ENCODE data around the gene GDF9. TPM values are rescaled to one million over a fixed set of nuclear protein-coding genes. Genes with fewer than 3 reads are reported as not detected.

Gene GDF9
- total RNA-seq, 6 donors from 2014 or later, result 0.23 to 1.1 (median 0.66) TPM; not detected in 2

GRCh38 chr5:132884548-132884947, 18.3 kb upstream of the GDF9 start:
- peaks cover 0 to 4% (median 0%) of the 10 kb centered on the region in 4 donors for H3K4me1 ChIP-seq
- no peak overlapping the region for H3K4me3 ChIP-seq
- H3K27me3 ChIP-seq, result no peaks in the 10 kb centered on the region
- ATAC-seq (ENCODE audit: low FRiP score in 2 of 2), result no peak
- TF ChIP-seq CTCF (IDR thresholded peaks at IDR 0.05), result no peak
- no peak for TF ChIP-seq POLR2A (IDR thresholded peaks at IDR 0.05)
- TF ChIP-seq EP300 (IDR thresholded peaks at IDR 0.05), result no peak
- H3K36me3 ChIP-seq, result peaks cover 41 to 98% (median 70%) of the 10 kb centered on the region in 4 donors
- H3K27ac ChIP-seq, result no peak overlapping the region
- 86 to 88% methylated on average over 2 of the region's 2 CpGs for WGBS, 2 donors
- no peaks in the 10 kb centered on the region for H3K9me3 ChIP-seq
- DNase-seq, result no peak

GRCh38 chr5:132883261-132883834, 17.1 kb upstream of the GDF9 start:
- WGBS, 2 donors, result 29 to 39% methylated on average over 2 of the region's 2 CpGs
- TF ChIP-seq EP300 (IDR thresholded peaks at IDR 0.05) (no peak), POLR2AphosphoS5 (IDR thresholded peaks at IDR 0.05) (peak in 1 of 2 donors; percentile 14), CTCF (IDR thresholded peaks at IDR 0.05) (peak; percentile 48 to 75 (median 65)), POLR2A (IDR thresholded peaks at IDR 0.05) (no peak)
- Histone ChIP-seq H3K27me3 (no peaks in the 10 kb centered on the region), H3K4me1 (peaks cover 0 to 4% (median 0%) of the 10 kb centered on the region in 4 donors), H3K9me3 (no peaks in the 10 kb centered on the region), H3K36me3 (peaks cover 44 to 98% (median 66%) of the 10 kb centered on the region in 4 donors), H3K27ac (no peak overlapping the region), H3K4me3 (no peak overlapping the region)
- ATAC-seq (ENCODE audit: low FRiP score in 2 of 2) (peak; percentile 75 to 90), DNase-seq (peak in 1 of 2 donors; percentile 66)

- H3K27me3 ChIP-seq, result no peaks in the 10 kb centered on the region
- TF ChIP-seq CTCF (IDR thresholded peaks at IDR 0.05) (no peak), POLR2A (IDR thresholded peaks at IDR 0.05) (no peak), EP300 (IDR thresholded peaks at IDR 0.05) (no peak), POLR2AphosphoS5 (IDR thresholded peaks at IDR 0.05) (no peak)
- DNase-seq (peak in 1 of 2 donors; percentile 28), ATAC-seq (ENCODE audit: low FRiP score in 2 of 2) (peak; percentile 21 to 55)
- H3K9me3 ChIP-seq, result no peaks in the 10 kb centered on the region
- H3K27ac ChIP-seq, result no peak overlapping the region
- peaks cover 11 to 91% (median 39%) of the 10 kb centered on the region in 4 donors for H3K36me3 ChIP-seq
- H3K4me1 ChIP-seq, result peaks cover 0 to 15% (median 0%) of the 10 kb centered on the region in 4 donors
- no peak overlapping the region for H3K4me3 ChIP-seq
- 60 to 68% methylated on average over 3 of the region's 3 CpGs for WGBS, 2 donors
Observed at GRCh38 chr5:132877938-132878337, 11.7 kb upstream of the GDF9 start.

- no peak for ATAC-seq (ENCODE audit: low FRiP score in 2 of 2)
- 73 to 79% methylated on average over 2 of the region's 2 CpGs for WGBS, 2 donors
- Histone ChIP-seq H3K27me3 (no peaks in the 10 kb centered on the region), H3K9me3 (no peaks in the 10 kb centered on the region), H3K4me3 (no peak overlapping the region), H3K27ac (no peak overlapping the region), H3K36me3 (peaks cover 11 to 91% (median 38%) of the 10 kb centered on the region in 4 donors), H3K4me1 (peaks cover 0 to 17% (median 0%) of the 10 kb centered on the region in 4 donors)
- no peak for TF ChIP-seq POLR2AphosphoS5 (IDR thresholded peaks at IDR 0.05)
- TF ChIP-seq POLR2A (IDR thresholded peaks at IDR 0.05), result no peak
- no peak for TF ChIP-seq EP300 (IDR thresholded peaks at IDR 0.05)
- TF ChIP-seq CTCF (IDR thresholded peaks at IDR 0.05), result no peak
- no peak for DNase-seq
Observed at GRCh38 chr5:132877466-132877865, 11.2 kb upstream of the GDF9 start.

Measured in upper lobe of left lung (tissue), 6 donors.